Measurements from ENCODE around the gene AKAP6. TPM values are rescaled to one million over a fixed set of nuclear protein-coding genes. Genes with fewer than 3 reads are reported as not detected.

The AKAP6 gene
- total RNA-seq, 1 donor from 2014 or later: 3.4 TPM

DNA sequence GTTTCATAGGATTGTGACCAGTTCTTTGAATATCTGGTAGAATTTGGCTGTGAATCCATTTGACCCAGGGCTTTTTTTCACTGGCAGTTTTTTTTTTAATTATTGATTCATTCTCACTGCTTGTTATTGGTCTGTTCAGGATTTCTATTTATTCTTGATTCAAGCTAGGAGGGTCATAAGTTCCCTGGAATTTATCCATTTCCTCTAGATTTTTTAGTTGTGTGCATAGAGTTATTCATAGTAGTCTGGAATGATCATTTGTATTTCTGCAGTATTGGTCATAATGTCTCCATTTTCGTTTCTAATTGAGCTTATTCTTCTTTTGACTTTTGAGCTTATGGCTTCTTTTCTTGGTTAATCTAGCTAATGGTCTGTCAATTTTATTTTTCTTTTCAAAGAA is 291.6 kb downstream of the AKAP6 start:
- peaks cover 5% of the 10 kb centered on the region for H3K27me3 Mint-ChIP-seq
- H3K27ac Mint-ChIP-seq: no peak overlapping the region
- TF ChIP-seq, protein P1, sequence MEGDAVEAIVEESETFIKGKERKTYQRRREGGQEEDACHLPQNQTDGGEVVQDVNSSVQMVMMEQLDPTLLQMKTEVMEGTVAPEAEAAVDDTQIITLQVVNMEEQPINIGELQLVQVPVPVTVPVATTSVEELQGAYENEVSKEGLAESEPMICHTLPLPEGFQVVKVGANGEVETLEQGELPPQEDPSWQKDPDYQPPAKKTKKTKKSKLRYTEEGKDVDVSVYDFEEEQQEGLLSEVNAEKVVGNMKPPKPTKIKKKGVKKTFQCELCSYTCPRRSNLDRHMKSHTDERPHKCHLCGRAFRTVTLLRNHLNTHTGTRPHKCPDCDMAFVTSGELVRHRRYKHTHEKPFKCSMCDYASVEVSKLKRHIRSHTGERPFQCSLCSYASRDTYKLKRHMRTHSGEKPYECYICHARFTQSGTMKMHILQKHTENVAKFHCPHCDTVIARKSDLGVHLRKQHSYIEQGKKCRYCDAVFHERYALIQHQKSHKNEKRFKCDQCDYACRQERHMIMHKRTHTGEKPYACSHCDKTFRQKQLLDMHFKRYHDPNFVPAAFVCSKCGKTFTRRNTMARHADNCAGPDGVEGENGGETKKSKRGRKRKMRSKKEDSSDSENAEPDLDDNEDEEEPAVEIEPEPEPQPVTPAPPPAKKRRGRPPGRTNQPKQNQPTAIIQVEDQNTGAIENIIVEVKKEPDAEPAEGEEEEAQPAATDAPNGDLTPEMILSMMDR (IDR thresholded peaks at IDR 0.05; ENCODE audit: unreplicated experiment): no peak
- peaks cover 17% of the 10 kb centered on the region for H3K9me3 Mint-ChIP-seq (ENCODE audit: low read depth)
- DNase-seq (ENCODE audit: low spot score, unreplicated experiment): no peak
- H3K4me3 Mint-ChIP-seq (ENCODE audit: low read depth): no peak overlapping the region
- no peaks in the 10 kb centered on the region for H3K36me3 Mint-ChIP-seq (ENCODE audit: insufficient read depth)
- no peaks in the 10 kb centered on the region for H3K4me1 Mint-ChIP-seq (ENCODE audit: low read depth)

DNA sequence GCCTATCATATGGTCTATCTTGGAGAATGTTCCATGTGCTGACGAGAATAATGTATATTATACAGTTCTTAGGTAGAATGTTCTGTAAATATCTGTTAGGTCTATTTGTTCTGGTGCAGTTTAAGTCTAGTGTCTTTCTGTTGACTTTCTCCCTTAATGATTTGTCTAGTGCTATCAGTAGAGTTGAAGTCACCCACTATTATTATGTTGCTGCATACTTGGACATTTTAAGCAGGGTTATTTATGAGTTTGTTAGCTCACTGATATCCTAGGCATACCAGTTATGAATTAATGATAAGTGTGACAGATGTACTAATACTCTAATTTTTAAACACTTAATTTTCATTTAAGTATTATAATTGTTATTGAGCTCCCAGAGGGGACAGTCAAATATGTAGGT is 292.5 kb downstream of the AKAP6 start:
- DNase-seq (ENCODE audit: low spot score, unreplicated experiment): no peak
- no peak overlapping the region for H3K27ac Mint-ChIP-seq
- H3K36me3 Mint-ChIP-seq (ENCODE audit: insufficient read depth): no peaks in the 10 kb centered on the region
- no peak overlapping the region for H3K4me3 Mint-ChIP-seq (ENCODE audit: low read depth)
- peaks cover 13% of the 10 kb centered on the region for H3K9me3 Mint-ChIP-seq (ENCODE audit: low read depth)
- H3K27me3 Mint-ChIP-seq: peaks cover 5% of the 10 kb centered on the region
- H3K4me1 Mint-ChIP-seq (ENCODE audit: low read depth): no peaks in the 10 kb centered on the region
- TF ChIP-seq, protein P1 (IDR thresholded peaks at IDR 0.05; ENCODE audit: unreplicated experiment): no peak

DNA sequence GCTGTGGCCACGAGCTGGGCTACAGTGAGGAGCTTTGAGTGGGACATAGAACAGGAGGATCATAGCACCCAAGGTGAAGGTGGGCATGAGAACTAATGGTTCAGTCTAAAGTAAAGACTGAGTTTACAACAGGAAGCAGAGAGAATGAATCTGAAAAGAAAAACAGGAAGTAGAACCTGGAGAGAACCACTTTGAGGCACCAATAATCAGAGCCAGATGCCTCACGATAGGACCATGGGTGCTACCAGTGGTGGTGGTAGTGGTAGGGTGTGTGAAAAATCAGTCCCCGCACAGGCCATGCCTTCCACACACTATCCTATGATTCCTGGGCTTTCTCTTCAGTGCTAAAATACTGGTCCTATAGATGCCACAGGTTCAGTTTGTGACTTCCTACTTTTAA is 293.6 kb downstream of the AKAP6 start:
- Mint-ChIP-seq H3K4me1 (ENCODE audit: low read depth) (peaks cover 1% of the 10 kb centered on the region), H3K9me3 (ENCODE audit: low read depth) (peaks cover 10% of the 10 kb centered on the region), H3K36me3 (ENCODE audit: insufficient read depth) (no peaks in the 10 kb centered on the region), H3K27me3 (peaks cover 5% of the 10 kb centered on the region), H3K4me3 (ENCODE audit: low read depth) (no peak overlapping the region), H3K27ac (no peak overlapping the region)
- TF ChIP-seq, protein P1 (IDR thresholded peaks at IDR 0.05; ENCODE audit: unreplicated experiment): no peak
- no peak for DNase-seq (ENCODE audit: low spot score, unreplicated experiment)

DNA sequence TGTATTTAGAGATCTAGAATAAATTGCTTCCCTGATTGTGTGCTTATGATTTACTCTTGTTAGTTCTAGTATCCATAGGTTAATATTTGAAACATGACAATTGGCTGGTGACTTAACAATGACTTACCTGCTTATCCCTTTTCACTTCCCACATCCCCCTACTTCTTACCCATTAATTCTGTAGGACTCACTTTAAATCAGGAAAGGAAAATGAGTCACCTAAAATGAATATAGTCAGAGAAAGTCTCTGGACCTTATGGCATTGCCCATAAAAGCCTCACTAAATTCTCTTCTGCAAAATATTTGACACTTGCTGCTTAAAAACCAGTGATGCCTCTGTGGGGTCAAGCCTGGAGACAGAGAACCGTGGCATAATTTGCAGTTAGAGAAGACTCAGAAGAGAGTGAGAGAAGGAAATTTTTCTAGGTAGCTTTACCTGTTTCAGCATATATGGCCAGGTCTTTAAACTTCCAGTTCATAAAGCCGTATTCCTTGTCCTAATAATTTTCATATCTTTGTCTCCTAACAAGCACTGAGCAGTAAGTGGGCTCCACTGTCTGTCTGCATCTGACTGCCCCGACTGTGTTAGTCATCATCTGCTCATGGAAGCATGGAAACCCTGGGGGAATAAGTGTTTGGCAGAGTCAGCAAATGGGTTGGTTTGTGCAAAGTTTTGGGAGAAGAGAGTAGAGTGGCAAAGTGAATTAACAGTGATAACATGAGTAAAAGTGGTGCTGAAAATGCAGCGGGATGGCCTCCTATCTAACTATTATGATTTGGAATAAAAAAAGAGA is 294.4 kb downstream of the AKAP6 start:
- Mint-ChIP-seq H3K27me3 (peaks cover 5% of the 10 kb centered on the region), H3K4me1 (ENCODE audit: low read depth) (peaks cover 3% of the 10 kb centered on the region), H3K36me3 (ENCODE audit: insufficient read depth) (no peaks in the 10 kb centered on the region), H3K4me3 (ENCODE audit: low read depth) (no peak overlapping the region), H3K27ac (no peak overlapping the region), H3K9me3 (ENCODE audit: low read depth) (peaks cover 10% of the 10 kb centered on the region)
- no peak for DNase-seq (ENCODE audit: low spot score, unreplicated experiment)
- TF ChIP-seq, protein P1 (IDR thresholded peaks at IDR 0.05; ENCODE audit: unreplicated experiment): no peak

DNA sequence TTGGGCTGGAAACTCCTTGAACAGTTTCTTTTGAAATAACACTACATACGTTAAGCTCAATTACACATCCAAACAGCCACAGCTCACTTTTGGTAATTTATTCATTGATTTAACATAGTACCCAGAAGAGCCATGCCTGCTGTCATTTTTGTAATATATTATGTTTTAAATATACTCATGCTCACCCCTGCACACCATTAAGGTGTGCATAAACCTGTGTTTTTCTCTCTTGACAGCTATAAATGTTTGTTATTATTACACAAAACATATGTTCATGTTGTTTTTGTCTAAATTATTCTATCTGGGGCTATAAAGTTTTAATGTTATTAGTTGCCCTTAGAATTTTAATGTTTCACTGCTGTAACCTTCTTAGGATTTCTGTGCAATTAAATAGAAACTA is 296.1 kb downstream of the AKAP6 start:
- peaks cover 5% of the 10 kb centered on the region for H3K27me3 Mint-ChIP-seq
- TF ChIP-seq, protein P1 (IDR thresholded peaks at IDR 0.05; ENCODE audit: unreplicated experiment): no peak
- H3K9me3 Mint-ChIP-seq (ENCODE audit: low read depth): no peaks in the 10 kb centered on the region
- DNase-seq (ENCODE audit: low spot score, unreplicated experiment): no peak
- no peaks in the 10 kb centered on the region for H3K36me3 Mint-ChIP-seq (ENCODE audit: insufficient read depth)
- peaks cover 3% of the 10 kb centered on the region for H3K4me1 Mint-ChIP-seq (ENCODE audit: low read depth)
- no peak overlapping the region for H3K27ac Mint-ChIP-seq
- no peak overlapping the region for H3K4me3 Mint-ChIP-seq (ENCODE audit: low read depth)
